Measurements from ENCODE around the gene PRCP. TPM values are rescaled to one million over a fixed set of nuclear protein-coding genes. Genes with fewer than 3 reads are reported as not detected.

Gene PRCP
- total RNA-seq, 1 donor from 2014 or later, result 77.5 TPM

DNA sequence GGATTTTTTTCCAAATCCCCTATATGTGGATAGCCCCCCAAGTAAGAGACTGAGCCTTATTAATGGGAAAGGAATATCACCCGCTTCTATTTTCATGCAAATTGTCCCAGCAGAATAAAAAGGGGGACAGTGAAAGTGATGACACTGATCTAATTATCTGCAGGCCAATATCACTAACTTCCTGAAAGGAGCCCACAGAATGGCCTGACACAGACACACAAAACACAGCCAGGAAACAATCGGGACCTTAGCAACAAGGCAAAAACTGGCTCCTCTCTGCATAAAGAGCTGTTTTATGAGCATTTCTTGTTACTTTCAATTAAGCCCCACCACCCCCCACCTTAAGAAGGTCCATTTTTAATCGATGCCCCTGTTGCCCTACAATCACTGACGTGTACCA, 112.2 kb downstream of the PRCP start:
- no peaks in the 10 kb centered on the region for H3K9me3 Mint-ChIP-seq
- H3K36me3 Mint-ChIP-seq, result no peaks in the 10 kb centered on the region
- H3K4me3 Mint-ChIP-seq, result no peak overlapping the region
- peaks cover 3% of the 10 kb centered on the region for H3K27me3 Mint-ChIP-seq
- no peak for DNase-seq (ENCODE audit: extremely low spot score, unreplicated experiment)
- H3K27ac Mint-ChIP-seq, result no peak overlapping the region
- TF ChIP-seq CTCF (conservative IDR thresholded peaks at IDR 0.05), result no peak
- H3K4me1 Mint-ChIP-seq (ENCODE audit: unreplicated experiment), result peaks cover 4% of the 10 kb centered on the region

- no peak for DNase-seq (ENCODE audit: extremely low spot score, unreplicated experiment)
- Mint-ChIP-seq H3K4me3 (no peak overlapping the region), H3K9me3 (peaks cover 8% of the 10 kb centered on the region), H3K4me1 (ENCODE audit: unreplicated experiment) (peaks cover 4% of the 10 kb centered on the region), H3K27ac (no peak overlapping the region), H3K27me3 (peaks cover 6% of the 10 kb centered on the region), H3K36me3 (no peaks in the 10 kb centered on the region)
- no peak for TF ChIP-seq CTCF (conservative IDR thresholded peaks at IDR 0.05)
Measured at GRCh38 chr11:82786836-82787235, 113.4 kb downstream of the PRCP start.

DNA sequence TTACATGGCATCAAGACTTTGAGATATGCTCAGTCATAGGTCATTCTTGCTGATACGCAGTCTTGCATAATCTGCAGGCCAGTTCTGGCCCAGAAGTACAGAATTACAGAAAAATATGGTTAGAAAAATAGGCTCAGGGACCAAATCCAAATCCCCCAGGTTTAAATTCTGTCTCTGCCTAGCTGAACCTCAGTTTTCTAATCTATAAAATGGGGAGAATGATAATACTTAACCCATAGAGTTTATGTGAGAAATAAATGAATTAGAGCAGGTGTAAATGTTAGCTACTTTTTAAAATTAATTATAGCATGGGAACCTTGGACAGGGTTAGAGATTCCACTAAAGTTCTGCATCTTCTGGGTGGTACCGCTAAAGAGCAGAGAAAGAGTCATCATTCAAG, 114.2 kb downstream of the PRCP start:
- no peak for TF ChIP-seq CTCF (conservative IDR thresholded peaks at IDR 0.05)
- Mint-ChIP-seq H3K27ac (no peak overlapping the region), H3K4me1 (ENCODE audit: unreplicated experiment) (peaks cover 4% of the 10 kb centered on the region), H3K4me3 (no peak overlapping the region), H3K36me3 (no peaks in the 10 kb centered on the region), H3K9me3 (peaks cover 8% of the 10 kb centered on the region), H3K27me3 (peaks cover 6% of the 10 kb centered on the region)
- no peak for DNase-seq (ENCODE audit: extremely low spot score, unreplicated experiment)

DNA sequence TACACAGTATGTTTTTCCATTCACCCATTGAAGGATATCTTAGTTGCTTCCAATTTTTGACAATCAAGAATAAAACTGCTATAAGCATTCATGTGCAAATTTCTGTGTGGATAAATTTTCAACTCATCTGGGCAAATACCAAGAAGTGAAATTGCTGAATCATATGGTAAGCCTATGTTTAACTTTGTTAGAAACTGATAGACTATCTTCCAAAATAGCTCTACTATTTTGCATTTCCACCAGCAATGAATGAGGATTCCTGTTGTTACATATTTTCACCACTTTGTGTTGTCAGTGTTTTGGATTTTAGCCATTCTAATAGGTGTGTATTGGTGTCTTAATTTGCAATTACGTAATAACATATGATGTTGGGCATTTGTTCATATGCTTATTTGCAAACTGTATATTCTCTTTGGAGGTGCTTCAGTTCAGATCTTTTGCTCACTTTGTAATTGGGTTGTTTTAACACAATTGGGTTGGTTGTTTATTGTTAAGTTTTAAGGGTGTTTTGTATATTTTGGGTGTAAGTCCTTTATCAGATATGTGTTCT, 117.3 kb downstream of the PRCP start:
- Mint-ChIP-seq H3K9me3 (peaks cover 8% of the 10 kb centered on the region), H3K4me1 (ENCODE audit: unreplicated experiment) (no peaks in the 10 kb centered on the region), H3K36me3 (no peaks in the 10 kb centered on the region), H3K27me3 (peaks cover 6% of the 10 kb centered on the region), H3K27ac (no peak overlapping the region), H3K4me3 (no peak overlapping the region)
- TF ChIP-seq CTCF (conservative IDR thresholded peaks at IDR 0.05), result no peak
- DNase-seq (ENCODE audit: extremely low spot score, unreplicated experiment), result no peak

- Mint-ChIP-seq H3K27me3 (peaks cover 3% of the 10 kb centered on the region), H3K9me3 (peaks cover 18% of the 10 kb centered on the region), H3K27ac (no peak overlapping the region), H3K4me1 (ENCODE audit: unreplicated experiment) (no peaks in the 10 kb centered on the region), H3K36me3 (no peaks in the 10 kb centered on the region), H3K4me3 (no peak overlapping the region)
- TF ChIP-seq CTCF (conservative IDR thresholded peaks at IDR 0.05), result no peak
- DNase-seq (ENCODE audit: extremely low spot score, unreplicated experiment), result no peak
Measured at GRCh38 chr11:82778776-82779175, 121.5 kb downstream of the PRCP start.

DNA sequence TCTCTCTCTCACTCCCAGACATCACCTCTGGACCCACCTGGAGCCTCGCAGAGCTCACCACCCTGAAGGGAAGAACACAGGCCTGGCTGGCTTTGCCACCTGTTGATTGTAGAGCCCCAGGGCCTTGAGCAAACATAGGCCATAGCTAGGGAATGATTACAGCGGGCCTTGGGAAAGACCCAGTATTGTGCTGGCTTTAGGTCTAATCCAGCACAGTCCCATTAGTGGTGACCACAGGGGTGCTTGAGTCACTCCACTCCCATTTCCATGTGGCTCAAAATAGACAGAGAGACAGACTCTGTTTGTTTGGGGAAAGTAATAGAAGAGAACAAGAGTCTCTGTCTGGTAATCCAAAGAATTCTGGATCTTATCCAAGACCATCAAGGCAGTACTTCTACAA, 123.9 kb downstream of the PRCP start:
- no peaks in the 10 kb centered on the region for H3K27me3 Mint-ChIP-seq
- no peak overlapping the region for H3K27ac Mint-ChIP-seq

More for the DNA sequence above, 123.9 kb downstream of the PRCP start:
- no peak for TF ChIP-seq CTCF (conservative IDR thresholded peaks at IDR 0.05)
- H3K4me1 Mint-ChIP-seq (ENCODE audit: unreplicated experiment), result no peaks in the 10 kb centered on the region
- DNase-seq (ENCODE audit: extremely low spot score, unreplicated experiment), result no peak
- H3K9me3 Mint-ChIP-seq, result peaks cover 10% of the 10 kb centered on the region
- no peaks in the 10 kb centered on the region for H3K36me3 Mint-ChIP-seq
- no peak overlapping the region for H3K4me3 Mint-ChIP-seq

Data from type B pancreatic cell (in vitro differentiated cells).